GM23338 (cell line): ENCODE measurements around the gene CMIP. TPM values are rescaled to one million over a fixed set of nuclear protein-coding genes. Genes with fewer than 3 reads are reported as not detected.

Experiments used
- ATAC-seq: fragments of 200-7000 bp; cut with Tn5 transposase; 3 replicates; pipeline ENCODE4 v1.9.1; 2020
- DNase-seq: peaks from one replicate; pipeline ENCODE4 v3.0.0-alpha.2; 2015; ENCODE audit warnings: low spot score
- H2AFZ ChIP-seq: fragments of 200-600 bp; sonication (generic); 2 replicates; pipeline ENCODE4 v1.8.0; 2016; ENCODE audit warnings: antibody characterized with exemption, mild to moderate bottlenecking, moderate library complexity
- H3F3A ChIP-seq: fragments of 200-600 bp; sonication (generic); replicated peaks from 2 replicates; pipeline ENCODE4 v1.8.0; 2017; ENCODE audit warnings: antibody characterized with exemption, mixed run types, low read depth
- H3K27ac ChIP-seq: fragments of 200-600 bp; sonication (generic); 2 replicates; pipeline ENCODE4 v1.6.1; 2016; ENCODE audit warnings: low read depth
- H3K27me3 ChIP-seq: fragments of 200-600 bp; sonication (generic); 2 replicates; pipeline ENCODE4 v1.8.0; 2016; ENCODE audit warnings: mild to moderate bottlenecking, mixed run types, moderate library complexity; ENCODE audit not compliant: insufficient read depth
- H3K36me3 ChIP-seq: fragments of 200-600 bp; sonication (generic); 2 replicates; pipeline ENCODE4 v1.8.0; 2016; ENCODE audit warnings: mild to moderate bottlenecking; ENCODE audit not compliant: insufficient read depth
- H3K4me1 ChIP-seq: fragments of 200-600 bp; sonication (generic); 2 replicates; pipeline ENCODE4 v1.8.0; 2016; ENCODE audit warnings: mild to moderate bottlenecking, moderate library complexity; ENCODE audit not compliant: insufficient read depth
- H3K4me2 ChIP-seq: fragments of 200-600 bp; sonication (generic); 2 replicates; pipeline ENCODE4 v1.7.1; 2017; ENCODE audit warnings: mixed run types
- H3K4me3 ChIP-seq: fragments of 200-600 bp; sonication (generic); 2 replicates; pipeline ENCODE4 v1.6.1; 2016; ENCODE audit warnings: mixed run types
- H3K79me2 ChIP-seq: fragments of 200-600 bp; sonication (generic); replicated peaks from 2 replicates; pipeline ENCODE4 v1.8.0; 2017; ENCODE audit warnings: mild to moderate bottlenecking; ENCODE audit not compliant: insufficient read depth
- H3K9me2 ChIP-seq: fragments of 200-600 bp; sonication (generic); 2 replicates; pipeline ENCODE4 v1.8.0; 2017; ENCODE audit not compliant: insufficient read depth
- H4K20me1 ChIP-seq: fragments of 200-600 bp; sonication (generic); replicated peaks from 2 replicates; pipeline ENCODE4 v1.8.0; 2017; ENCODE audit warnings: mild to moderate bottlenecking; ENCODE audit not compliant: insufficient read depth
- H3K27ac Mint-ChIP-seq: 2 replicates; pipeline ENCODE4 v1.8.0; 2020; ENCODE audit warnings: inconsistent platforms, mild to moderate bottlenecking, moderate library complexity, mixed read lengths
- H3K27me3 Mint-ChIP-seq: 3 replicates; pipeline ENCODE4 v1.8.0; 2022; ENCODE audit warnings: low read depth, mild to moderate bottlenecking, moderate library complexity, mixed read lengths, inconsistent platforms; ENCODE audit not compliant: insufficient read depth, poor library complexity
- H3K36me3 Mint-ChIP-seq: 3 replicates; pipeline ENCODE4 v1.8.0; 2021; ENCODE audit warnings: low read depth, mild to moderate bottlenecking, inconsistent platforms, moderate library complexity, mixed read lengths
- H3K4me1 Mint-ChIP-seq: 3 replicates; pipeline ENCODE4 v1.8.0; 2020; ENCODE audit warnings: mild to moderate bottlenecking, inconsistent platforms, mixed read lengths
- H3K4me3 Mint-ChIP-seq: 3 replicates; pipeline ENCODE4 v1.8.0; 2021; ENCODE audit warnings: moderate library complexity, mild to moderate bottlenecking, inconsistent platforms, mixed read lengths
- H3K9me3 Mint-ChIP-seq: 3 replicates; pipeline ENCODE4 v1.8.0; 2020; ENCODE audit warnings: moderate library complexity, mild to moderate bottlenecking, inconsistent platforms, mixed read lengths
- CREB1 ChIP-seq: fragments of 250-450 bp; sonication (Bioruptor Pico); IDR thresholded peaks from 2 replicates; pipeline ENCODE4 v1.5.0; 2020; ENCODE audit warnings: low read depth, mild to moderate bottlenecking, moderate library complexity
- ETS1 ChIP-seq: IDR thresholded peaks from 2 replicates; pipeline ENCODE4 v1.6.1; 2016; ENCODE audit warnings: antibody characterized with exemption
- EZH2phosphoT487 ChIP-seq: fragments of 200-600 bp; sonication (generic); IDR thresholded peaks from one replicate; pipeline ENCODE4 v1.8.1; 2018; ENCODE audit warnings: antibody characterized with exemption; ENCODE audit not compliant: unreplicated experiment
- JUNB ChIP-seq: IDR thresholded peaks from one replicate; pipeline ENCODE4 v1.6.1; 2016; ENCODE audit warnings: antibody characterized with exemption; ENCODE audit not compliant: unreplicated experiment
- NANOG ChIP-seq: IDR thresholded peaks from 2 replicates; pipeline ENCODE4 v1.6.1; 2016; ENCODE audit warnings: antibody characterized with exemption, borderline replicate concordance
- POLR2AphosphoS5 ChIP-seq: IDR thresholded peaks from 2 replicates; pipeline ENCODE4 v1.6.1; 2016; ENCODE audit warnings: antibody characterized with exemption, low read depth
- ZNF114 ChIP-seq: fragments of 250-450 bp; sonication (Bioruptor Pico); IDR thresholded peaks from 2 replicates; pipeline ENCODE4 v1.5.0; 2020; ENCODE audit warnings: mild to moderate bottlenecking, moderate library complexity
- ZNF331 ChIP-seq: fragments of 250-450 bp; sonication (Bioruptor Pico); IDR thresholded peaks from 2 replicates; pipeline ENCODE4 v1.5.0; 2020; ENCODE audit warnings: low read depth, mild to moderate bottlenecking, moderate library complexity
- ZNF462 ChIP-seq: fragments of 250-450 bp; sonication (Bioruptor Pico); IDR thresholded peaks from 2 replicates; pipeline ENCODE4 v1.5.0; 2020; ENCODE audit warnings: mild to moderate bottlenecking, moderate library complexity
- polyA plus RNA-seq: library from polyadenylated mRNA; unstranded; fragments of >200 nt; fragmentation: Nextera tagmentation; extraction: Ambion mirVana; gene quantifications from 2 replicates; pipeline ENCODE4 v1.2.1, GENCODE V29; 2016
- total RNA-seq: library from RNA; depleted of rRNA; stranded (reverse); fragments of >200 nt; shearing (Covaris generic); gene quantifications from 2 replicates; pipeline ENCODE4 v1.2.3, GENCODE V29; 2014

Gene CMIP
- total and polyA plus RNA-seq, 2 experiments from 2014 or later, result 9.5 to 62.3 TPM

- TF ChIP-seq ZNF462 (CRISPR knock-in tag) (no peak), POLR2AphosphoS5 (no peak)
These were observed 272.0 kb downstream of the CMIP start (continued) for GRCh38 chr16:81716478-81717225.

- H3K4me1 Mint-ChIP-seq, result peaks cover 42% of the 10 kb centered on the region
- H3K9me3 Mint-ChIP-seq, result peaks cover 3% of the 10 kb centered on the region; the same call in 1 of the 3 replicates
- H3K27me3 ChIP-seq, result no peaks in the 10 kb centered on the region
- H3K79me2 ChIP-seq, result no peaks in the 10 kb centered on the region
- no peak overlapping the region for H3K27ac ChIP-seq
- H3F3A ChIP-seq, result peaks cover 4% of the 10 kb centered on the region; the same call in 1 of the 2 replicates
- H3K36me3 ChIP-seq, result no peaks in the 10 kb centered on the region
- DNase-seq (no peak), ATAC-seq (no peak)
- H3K9me2 ChIP-seq, result no peaks in the 10 kb centered on the region
- no peak overlapping the region for H3K4me3 Mint-ChIP-seq
- H3K36me3 Mint-ChIP-seq, result no peaks in the 10 kb centered on the region
- no peak overlapping the region for H3K4me3 ChIP-seq
- H4K20me1 ChIP-seq, result no peaks in the 10 kb centered on the region
- no peak overlapping the region for H3K4me2 ChIP-seq
- 0 out of 2 replicates have a peak overlapping the region, but pooled peaks have one; percentile 10 for H2AFZ ChIP-seq
- peaks cover 17% of the 10 kb centered on the region for H3K27me3 Mint-ChIP-seq
- peak overlapping the region; percentile 47 for H3K27ac Mint-ChIP-seq
- H3K4me1 ChIP-seq, result peaks cover 32% of the 10 kb centered on the region; the same call in 1 of the 2 replicates
- TF ChIP-seq ZNF331 (no peak), JUNB (no peak), CREB1 (CRISPR knock-in tag) (no peak), NANOG (no peak), ETS1 (no peak), EZH2phosphoT487 (no peak), ZNF114 (CRISPR knock-in tag) (no peak)
These were observed 273.1 kb downstream of the CMIP start for GRCh38 chr16:81717662-81718189.
